ENCODE measurements around the gene NEDD1.
A peak's percentile ranks its signal among the peaks of the same experiment; 100 is the strongest.

Gene NEDD1, protein sequence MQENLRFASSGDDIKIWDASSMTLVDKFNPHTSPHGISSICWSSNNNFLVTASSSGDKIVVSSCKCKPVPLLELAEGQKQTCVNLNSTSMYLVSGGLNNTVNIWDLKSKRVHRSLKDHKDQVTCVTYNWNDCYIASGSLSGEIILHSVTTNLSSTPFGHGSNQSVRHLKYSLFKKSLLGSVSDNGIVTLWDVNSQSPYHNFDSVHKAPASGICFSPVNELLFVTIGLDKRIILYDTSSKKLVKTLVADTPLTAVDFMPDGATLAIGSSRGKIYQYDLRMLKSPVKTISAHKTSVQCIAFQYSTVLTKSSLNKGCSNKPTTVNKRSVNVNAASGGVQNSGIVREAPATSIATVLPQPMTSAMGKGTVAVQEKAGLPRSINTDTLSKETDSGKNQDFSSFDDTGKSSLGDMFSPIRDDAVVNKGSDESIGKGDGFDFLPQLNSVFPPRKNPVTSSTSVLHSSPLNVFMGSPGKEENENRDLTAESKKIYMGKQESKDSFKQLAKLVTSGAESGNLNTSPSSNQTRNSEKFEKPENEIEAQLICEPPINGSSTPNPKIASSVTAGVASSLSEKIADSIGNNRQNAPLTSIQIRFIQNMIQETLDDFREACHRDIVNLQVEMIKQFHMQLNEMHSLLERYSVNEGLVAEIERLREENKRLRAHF

DNA sequence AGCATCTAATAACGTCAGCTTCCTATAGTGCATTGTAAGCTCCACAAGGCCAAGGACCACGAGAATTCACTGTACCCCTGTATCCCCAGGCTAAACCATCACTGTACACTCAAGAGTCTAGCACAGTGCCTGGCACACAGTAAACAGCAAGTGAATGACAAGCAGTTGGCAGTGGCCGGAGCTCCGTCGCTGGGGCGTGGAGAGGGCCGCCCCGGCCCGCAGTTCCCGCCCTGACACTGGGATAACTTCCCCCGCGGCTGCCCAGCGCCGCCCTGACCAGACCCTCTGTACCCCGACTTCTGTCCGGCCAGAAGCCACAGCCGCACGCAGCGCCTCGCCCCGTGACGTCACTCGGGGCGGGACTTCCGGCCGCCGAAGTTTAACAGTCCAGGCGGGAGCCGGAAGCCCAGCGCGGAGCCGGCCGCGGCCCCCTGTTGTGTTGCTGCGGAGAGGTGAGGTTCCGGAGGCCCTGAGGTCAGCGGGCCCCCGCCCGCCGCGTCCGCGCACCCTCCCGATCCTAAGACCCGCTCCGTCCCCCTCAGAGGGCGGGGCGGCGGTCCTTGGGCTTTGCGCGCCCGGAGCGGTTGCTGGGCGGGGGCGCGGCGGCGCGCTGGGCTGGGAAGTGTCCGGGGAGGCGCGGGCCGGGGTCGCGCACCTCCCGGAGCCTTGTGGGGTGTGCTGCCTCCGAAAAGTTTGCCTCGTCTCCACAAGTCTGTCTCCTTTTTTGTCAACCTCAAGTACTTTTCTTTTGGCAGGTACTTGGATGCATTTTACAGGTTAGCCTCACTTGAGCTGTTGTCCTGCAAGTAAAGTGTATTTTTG, at the start of gene NEDD1:
Gene NEDD1, plus strand, starts transcription at position 409 of the 822 bp plus-strand sequence. CDS start 2,503 bp downstream, outside the sequence.
- DNase-seq (ENCODE audit: low read depth): peak; percentile 65

DNA sequence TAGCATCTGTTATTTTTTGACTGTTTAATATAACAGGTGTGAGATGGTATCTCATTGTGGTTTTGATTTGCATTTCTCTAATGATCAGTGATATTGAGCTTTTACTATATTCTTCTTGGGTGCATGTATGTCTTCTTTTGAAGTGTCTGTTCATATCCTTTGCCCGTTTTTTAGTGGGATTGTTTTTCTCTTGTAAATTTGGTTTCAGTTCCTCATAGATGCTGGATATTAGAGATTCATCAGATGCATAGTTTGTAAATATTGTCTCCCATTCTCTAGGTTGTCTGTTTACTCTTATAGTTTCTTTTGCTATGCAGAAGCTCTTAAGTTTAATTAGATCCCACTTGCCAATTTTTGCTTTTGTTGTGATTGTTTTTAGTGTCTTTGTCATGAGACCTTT, 48.9 kb upstream of the NEDD1 start:
- no peak for DNase-seq (ENCODE audit: low read depth)

DNA sequence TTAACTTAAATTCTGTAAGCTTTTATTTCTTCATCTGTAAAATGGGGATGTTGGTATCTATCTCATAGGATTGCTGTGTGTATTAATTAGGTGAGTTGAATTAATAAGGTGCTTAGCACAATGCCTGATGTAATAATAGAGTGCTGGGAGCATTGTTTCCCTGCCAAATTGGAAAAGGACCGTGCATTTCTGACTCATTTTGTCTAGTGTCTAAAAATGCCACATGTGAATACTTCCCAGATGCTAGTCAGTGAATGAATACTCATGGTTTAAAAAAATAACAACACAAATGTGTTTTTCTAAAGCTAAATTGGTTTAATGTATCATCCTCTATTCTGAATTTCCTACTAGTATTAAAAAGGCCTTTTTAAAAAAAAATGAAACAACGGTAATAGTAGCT, 45.4 kb upstream of the NEDD1 start:
- DNase-seq (ENCODE audit: low read depth): no peak

DNA sequence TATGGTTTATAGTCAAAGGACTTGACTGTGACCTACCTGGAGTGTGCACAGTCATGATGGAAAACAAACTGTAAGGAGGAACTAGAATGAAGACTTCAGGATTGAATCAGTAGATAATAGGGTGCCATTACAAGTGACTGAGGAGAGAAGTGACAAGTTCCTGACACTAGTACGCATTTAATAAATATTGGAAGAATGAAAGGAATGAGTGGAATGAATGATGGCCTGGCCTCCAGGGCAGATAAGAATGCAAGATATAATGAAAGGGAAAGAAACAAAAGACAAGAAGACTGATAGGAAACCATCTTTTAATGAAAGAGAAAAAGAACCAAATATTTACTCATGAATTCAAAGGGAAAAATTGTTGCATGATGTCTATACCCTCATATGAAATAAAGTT, 44.7 kb upstream of the NEDD1 start:
- DNase-seq (ENCODE audit: low read depth): no peak

- DNase-seq (ENCODE audit: low read depth): no peak
These were observed 42.7 kb upstream of the NEDD1 start for GRCh38 chr12:96864335-96864734.

GRCh38 chr12:96866801-96867590, 40.1 kb upstream of the NEDD1 start:
- DNase-seq (ENCODE audit: low read depth): no peak

DNA sequence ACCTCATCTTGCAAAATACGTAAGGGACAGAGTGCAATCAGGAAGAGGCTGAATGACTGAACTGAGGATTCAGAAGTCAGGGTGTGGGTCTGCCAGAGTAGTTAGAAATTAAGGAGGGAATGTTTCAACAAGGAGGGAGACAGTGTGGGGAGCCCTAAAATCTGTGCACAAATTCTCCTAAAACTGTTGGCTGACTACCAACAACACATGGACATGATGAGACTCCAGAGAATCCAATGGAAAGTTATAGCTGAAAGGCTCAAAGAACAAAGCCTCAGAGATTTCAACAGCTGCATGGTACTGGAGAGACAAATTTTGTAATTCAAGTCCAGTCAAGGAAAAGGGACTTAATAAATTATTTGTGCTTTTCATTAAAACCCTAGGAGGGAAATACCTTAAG, 36.1 kb upstream of the NEDD1 start:
- DNase-seq (ENCODE audit: low read depth): no peak

GRCh38 chr12:96872961-96873360, 34.1 kb upstream of the NEDD1 start:
- no peak for DNase-seq (ENCODE audit: low read depth)

DNA sequence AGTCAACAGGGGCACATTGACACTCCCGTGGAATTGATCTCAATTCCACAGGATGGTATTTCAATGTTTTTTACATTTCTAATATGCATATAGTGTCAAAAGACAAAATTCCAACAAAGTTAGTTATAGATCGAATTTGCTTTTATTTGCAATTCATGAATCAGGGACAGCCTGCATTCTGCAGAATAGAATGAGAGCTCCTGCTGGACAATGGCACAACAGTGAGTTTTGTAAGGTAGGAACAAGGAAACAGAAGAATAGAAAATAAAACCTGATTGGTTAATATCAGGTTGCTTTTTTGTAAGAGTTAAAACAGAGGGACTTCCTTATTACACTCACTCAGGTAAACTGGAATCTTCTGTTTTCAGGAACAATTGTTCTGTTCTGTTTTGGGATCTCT, 32.8 kb upstream of the NEDD1 start:
- no peak for DNase-seq (ENCODE audit: low read depth)

DNA sequence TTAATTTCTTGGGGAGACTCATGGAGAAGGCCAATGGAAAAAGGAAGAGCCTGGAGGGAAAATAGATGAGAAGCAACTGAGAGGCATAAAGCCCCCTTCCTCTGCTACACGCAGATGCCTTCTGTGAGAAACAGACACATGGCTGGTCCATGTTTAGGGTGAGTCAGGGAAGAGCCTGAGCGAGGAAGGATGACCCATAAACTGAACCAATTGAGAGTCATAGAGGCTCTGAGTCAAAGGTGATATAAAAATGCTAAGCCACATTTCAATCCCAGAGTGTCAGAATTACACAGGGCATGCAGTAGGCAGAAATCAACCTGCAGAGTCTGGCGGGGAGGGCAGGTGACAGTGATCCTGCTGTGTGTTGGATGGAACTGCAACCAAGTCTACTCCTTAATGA, 30.1 kb upstream of the NEDD1 start:
- DNase-seq (ENCODE audit: low read depth): no peak

GRCh38 chr12:96878704-96879103, 28.4 kb upstream of the NEDD1 start:
- DNase-seq (ENCODE audit: low read depth): peak; percentile 77

GRCh38 chr12:96879301-96879700, 27.8 kb upstream of the NEDD1 start:
- no peak for DNase-seq (ENCODE audit: low read depth)

DNA sequence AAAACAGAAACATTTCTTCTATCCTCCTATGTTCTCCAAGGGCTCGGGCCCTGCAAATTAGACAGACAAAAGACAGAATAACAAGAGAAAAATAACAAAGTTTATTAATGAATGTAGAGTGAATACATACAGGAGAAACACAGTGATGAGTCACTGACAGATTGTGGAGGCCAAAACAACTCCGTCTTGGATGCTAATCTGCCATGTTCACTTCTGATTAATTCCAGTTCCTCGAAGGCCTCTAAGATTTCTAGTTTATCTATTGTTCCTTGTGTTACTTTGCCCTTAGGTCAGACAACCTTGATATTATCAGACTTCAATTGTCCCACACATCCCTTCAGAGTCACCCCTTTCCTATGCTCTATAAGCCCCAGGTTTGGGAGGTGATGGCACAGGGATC, 26.8 kb upstream of the NEDD1 start:
- peak; percentile 47 for DNase-seq (ENCODE audit: low read depth)

- DNase-seq (ENCODE audit: low read depth): no peak
These were observed 25.4 kb upstream of the NEDD1 start for GRCh38 chr12:96881608-96882007.

- peak; percentile 85 for DNase-seq (ENCODE audit: low read depth)
These were observed 24.2 kb upstream of the NEDD1 start for GRCh38 chr12:96882862-96883261.

- peak; percentile 58 for DNase-seq (ENCODE audit: low read depth)
These were observed 23.5 kb upstream of the NEDD1 start for GRCh38 chr12:96883571-96883970.

DNA sequence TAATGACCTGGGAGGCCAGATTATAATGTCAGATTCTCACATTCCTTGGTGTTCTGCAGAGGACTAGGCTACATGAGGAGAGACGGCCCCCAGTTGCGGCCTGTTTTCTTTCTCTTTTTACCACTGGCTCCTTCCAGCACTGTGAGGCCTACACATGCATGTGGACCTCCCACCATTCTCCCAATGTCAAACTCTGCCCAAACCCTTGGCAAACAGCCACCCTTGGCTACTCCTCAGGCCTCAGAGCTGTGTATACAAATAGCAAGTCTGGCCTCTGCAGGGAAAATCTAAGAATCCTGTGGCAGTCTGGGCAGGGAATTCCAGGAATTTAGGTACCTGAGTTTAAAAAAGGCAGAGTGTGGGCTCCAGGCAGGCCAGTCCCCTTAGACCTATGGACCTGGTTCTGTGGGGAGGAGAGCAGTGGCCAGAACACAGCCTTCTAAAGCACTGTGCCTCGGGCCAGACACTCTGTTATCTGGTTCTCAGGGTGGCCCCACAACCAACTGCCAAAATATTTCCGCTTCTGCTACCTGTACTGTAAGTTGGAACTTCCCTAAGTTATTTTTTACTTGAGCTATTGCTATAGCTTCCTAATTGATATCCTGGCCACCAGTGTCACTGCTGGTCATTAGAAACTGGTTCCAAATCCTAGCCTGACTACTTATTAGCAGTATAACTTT, 19.9 kb upstream of the NEDD1 start:
- no peak for DNase-seq (ENCODE audit: low read depth)

- peak; percentile 71 for DNase-seq (ENCODE audit: low read depth)
These were observed 17.7 kb upstream of the NEDD1 start for GRCh38 chr12:96889273-96889933.

DNA sequence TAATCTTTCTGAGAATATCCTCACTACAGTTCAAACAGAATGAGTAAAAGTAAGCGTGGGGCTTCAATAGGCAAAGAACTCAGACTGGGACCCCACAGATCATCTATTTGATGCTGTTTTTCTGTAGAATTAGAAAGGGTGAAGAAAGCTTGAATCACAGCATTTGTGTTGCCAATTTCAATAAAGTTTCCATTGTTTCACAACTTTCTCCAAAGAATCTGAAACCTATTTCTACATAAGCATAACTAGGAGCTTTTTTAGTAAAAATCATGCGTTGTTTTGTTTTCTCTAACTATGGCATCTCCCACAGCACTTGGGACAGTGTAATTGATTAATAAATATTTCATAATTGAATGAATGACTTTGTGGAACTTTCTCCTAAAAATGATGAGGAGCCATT, 16.7 kb upstream of the NEDD1 start:
- no peak for DNase-seq (ENCODE audit: low read depth)

GRCh38 chr12:96892104-96892503, 15.0 kb upstream of the NEDD1 start:
- no peak for DNase-seq (ENCODE audit: low read depth)

DNA sequence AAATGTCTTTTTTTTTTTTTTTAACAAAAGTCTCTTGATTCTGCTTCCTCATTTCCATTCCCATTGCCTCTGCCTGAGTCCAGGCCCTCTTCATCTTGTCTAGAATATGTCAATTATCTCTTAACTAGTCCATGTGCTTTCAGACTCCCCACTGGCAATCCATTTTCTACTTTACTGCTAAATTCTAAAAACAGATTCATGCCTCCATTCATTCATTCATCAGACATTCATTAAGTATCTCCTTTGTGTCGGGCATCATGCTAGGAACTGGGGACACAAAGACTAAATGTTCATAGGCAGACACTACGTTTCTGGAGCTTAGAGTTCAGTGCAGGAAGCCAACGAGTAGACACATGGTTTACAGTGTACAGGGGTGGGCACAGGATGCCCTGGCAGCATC, 9.6 kb upstream of the NEDD1 start:
- DNase-seq (ENCODE audit: low read depth): no peak

All from iris pigment epithelial cell (primary cell).